AG04450 (cell line): Measurements from ENCODE around the gene SYT6. TPM values are rescaled to one million over a fixed set of nuclear protein-coding genes. Genes with fewer than 3 reads are reported as not detected.
"Not testable (repeated sequence)": the region's sequence is repeated elsewhere in the genome, so short reads cannot be mapped to it uniquely, and the experiment has no call there.

Experiments
- CTCF ChIA-PET: fragments of 300-600, 350-600 bp; formaldehyde crosslinking; extraction: SDS; loops from one replicate; lab custom pipeline; 2022; ENCODE audit warnings: antibody characterized with exemption, inconsistent platforms; lab: Charles Lee
- POLR2A ChIA-PET: fragments of 350-600 bp; formaldehyde crosslinking; extraction: SDS; loops from one replicate; lab custom pipeline; 2021; ENCODE audit warnings: antibody characterized with exemption, inconsistent platforms; lab: Yijun Ruan, JAX
- DNase-seq: peaks from one replicate; pipeline ENCODE4 v3.0.0-alpha.2; 2011; ENCODE audit warnings: low read depth, low spot score
- H3K27ac ChIP-seq: one replicate; pipeline ENCODE4 v1.5.1; 2012; ENCODE audit warnings: low read depth, low read length, control low read depth
- H3K27me3 ChIP-seq: one replicate; pipeline ENCODE4 v1.6.0; 2012; ENCODE audit warnings: low read length; ENCODE audit not compliant: control insufficient read depth, insufficient read depth
- H3K4me3 ChIP-seq: 2 replicates; pipeline ENCODE4 v1.5.1; 2011; ENCODE audit warnings: mild to moderate bottlenecking, low read depth, low read length, control low read depth
- H3K9me3 ChIP-seq: 2 replicates; pipeline ENCODE4 v1.5.1; 2012; ENCODE audit warnings: low read length; ENCODE audit not compliant: control insufficient read depth, insufficient read depth
- polyA plus RNA-seq: library from polyadenylated mRNA; depleted of rRNA; stranded (reverse); fragments of >200 nt; gene quantifications from 2 replicates; pipeline ENCODE4 v1.2.3, GENCODE V29; 2011
- TF ChIP-seq, protein P1 (sequence below): IDR thresholded peaks from 2 replicates; pipeline ENCODE4 v1.5.1; 2011; ENCODE audit warnings: low read depth, low read length, control low read depth, inconsistent platforms

Gene SYT6
- polyA plus RNA-seq, 1 experiment, result not detected

- POLR2A ChIA-PET, result no interaction called here
- CTCF ChIA-PET, result no interaction called here
- Histone ChIP-seq H3K27me3 (peaks cover 5% of the 10 kb centered on the region), H3K4me3 (no peak overlapping the region), H3K27ac (no peak overlapping the region), H3K9me3 (peaks cover 5% of the 10 kb centered on the region)
- TF ChIP-seq, protein P1, sequence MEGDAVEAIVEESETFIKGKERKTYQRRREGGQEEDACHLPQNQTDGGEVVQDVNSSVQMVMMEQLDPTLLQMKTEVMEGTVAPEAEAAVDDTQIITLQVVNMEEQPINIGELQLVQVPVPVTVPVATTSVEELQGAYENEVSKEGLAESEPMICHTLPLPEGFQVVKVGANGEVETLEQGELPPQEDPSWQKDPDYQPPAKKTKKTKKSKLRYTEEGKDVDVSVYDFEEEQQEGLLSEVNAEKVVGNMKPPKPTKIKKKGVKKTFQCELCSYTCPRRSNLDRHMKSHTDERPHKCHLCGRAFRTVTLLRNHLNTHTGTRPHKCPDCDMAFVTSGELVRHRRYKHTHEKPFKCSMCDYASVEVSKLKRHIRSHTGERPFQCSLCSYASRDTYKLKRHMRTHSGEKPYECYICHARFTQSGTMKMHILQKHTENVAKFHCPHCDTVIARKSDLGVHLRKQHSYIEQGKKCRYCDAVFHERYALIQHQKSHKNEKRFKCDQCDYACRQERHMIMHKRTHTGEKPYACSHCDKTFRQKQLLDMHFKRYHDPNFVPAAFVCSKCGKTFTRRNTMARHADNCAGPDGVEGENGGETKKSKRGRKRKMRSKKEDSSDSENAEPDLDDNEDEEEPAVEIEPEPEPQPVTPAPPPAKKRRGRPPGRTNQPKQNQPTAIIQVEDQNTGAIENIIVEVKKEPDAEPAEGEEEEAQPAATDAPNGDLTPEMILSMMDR, result no peak
- no peak for DNase-seq
These were observed 91.1 kb downstream of the SYT6 start for GRCh38 chr1:114062477-114063099.

DNA sequence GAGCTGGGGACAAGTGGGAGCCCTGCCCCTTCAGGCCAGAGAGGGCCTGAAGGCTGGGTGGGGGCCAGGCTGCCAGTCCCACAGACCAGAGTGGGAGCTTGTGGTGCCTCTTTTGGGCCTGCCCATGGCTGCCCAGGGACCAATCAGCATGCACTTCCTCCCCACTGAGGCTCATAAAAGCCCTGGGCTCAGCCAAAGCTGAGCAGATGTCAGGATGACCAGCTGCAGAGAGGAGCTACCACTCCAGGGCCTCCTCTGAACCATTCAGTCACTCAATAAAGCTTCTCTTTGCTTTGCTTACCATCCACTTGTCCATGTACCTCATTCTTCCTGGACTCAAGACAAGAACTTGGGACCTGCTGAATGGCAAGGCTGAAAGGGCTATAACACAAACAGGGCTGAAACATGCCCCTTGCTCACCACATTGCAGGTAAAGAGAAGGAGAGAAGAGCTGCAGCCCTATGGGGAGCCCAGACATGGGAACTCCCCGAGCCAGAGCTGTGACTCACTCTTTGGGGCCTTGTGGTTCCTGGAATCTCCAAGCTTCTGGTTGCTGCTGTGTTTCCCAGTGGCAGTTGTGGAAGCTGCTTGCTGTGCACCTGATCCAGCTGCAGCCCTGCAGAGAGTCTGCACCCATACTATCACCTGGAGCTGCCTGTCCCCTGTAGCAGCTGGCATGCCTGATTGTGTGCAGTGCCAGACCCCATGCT, 92.4 kb downstream of the SYT6 start:
- Histone ChIP-seq H3K4me3 (no peak overlapping the region), H3K27ac (no peak overlapping the region), H3K9me3 (peaks cover 5% of the 10 kb centered on the region), H3K27me3 (peaks cover 5% of the 10 kb centered on the region)
- no peak for DNase-seq
- ChIA-PET CTCF (interaction anchor here (0.6 kb wide), 1 partner anchor 11 kb away, joined by 3 read pairs; no protein-coding TSS in a partner anchor), POLR2A (no interaction called here)
- TF ChIP-seq, protein P1, result no peak

- H3K27ac ChIP-seq, H3K4me3 ChIP-seq, POLR2A ChIA-PET, H3K27me3 ChIP-seq, H3K9me3 ChIP-seq, DNase-seq: not testable (repeated sequence)
- CTCF ChIA-PET, result interaction anchor here (1.7 kb wide), 1 partner anchor 225 kb away, joined by 4 read pairs; no protein-coding TSS in a partner anchor
These were observed 95.4 kb downstream of the SYT6 start for GRCh38 chr1:114058236-114058635.

DNA sequence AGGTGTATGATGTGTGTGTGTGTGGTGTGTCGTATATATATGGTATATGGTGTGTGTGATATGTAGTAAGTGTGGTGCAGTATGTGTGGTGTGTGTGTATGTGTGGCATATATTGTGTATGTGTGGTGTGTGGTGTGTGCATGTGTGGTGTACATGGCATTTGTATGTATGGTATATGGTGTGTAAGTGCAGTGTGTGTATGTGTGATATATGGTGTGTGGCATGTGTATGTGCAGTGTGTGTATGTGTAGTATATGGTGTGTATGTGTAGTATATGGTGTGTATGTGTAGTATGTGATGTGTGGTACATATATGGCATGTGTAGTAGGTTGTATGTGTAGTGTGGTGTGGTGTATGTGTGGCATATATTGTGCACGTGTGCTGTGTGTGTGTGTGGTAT, 99.5 kb downstream of the SYT6 start:
- H3K4me3 ChIP-seq, result no peak overlapping the region
- TF ChIP-seq, protein P1, result no peak
- ChIA-PET CTCF (no interaction called here), POLR2A (no interaction called here)
- H3K27me3 ChIP-seq, result peaks cover 5% of the 10 kb centered on the region
- no peak overlapping the region for H3K27ac ChIP-seq
- H3K9me3 ChIP-seq, result no peaks in the 10 kb centered on the region
- no peak for DNase-seq

GRCh38 chr1:114048232-114048631, 105.4 kb downstream of the SYT6 start:
- POLR2A ChIA-PET, result no interaction called here
- CTCF ChIA-PET, result no interaction called here
- TF ChIP-seq, protein P1, result no peak

More at GRCh38 chr1:114048232-114048631, 105.4 kb downstream of the SYT6 start:
- Histone ChIP-seq H3K4me3 (no peak overlapping the region), H3K9me3 (no peaks in the 10 kb centered on the region), H3K27me3 (peaks cover 15% of the 10 kb centered on the region), H3K27ac (no peak overlapping the region)
- no peak for DNase-seq
